WTC11 (cell line): ENCODE results near the gene CFAP300. TPM values are rescaled to one million over a fixed set of nuclear protein-coding genes. Genes with fewer than 3 reads are reported as not detected.

Experiments
- ATAC-seq: fragments of 200-7000 bp; cut with Tn5 transposase; 2 replicates; pipeline ENCODE4 v1.10.0; 2021; ENCODE audit warnings: mild to moderate bottlenecking, moderate library complexity
- CTCF ChIA-PET: fragments of 300-600 bp; sonication (Branson Sonifier 250); formaldehyde crosslinking; loops from one replicate; lab custom pipeline; 2021; ENCODE audit warnings: antibody characterized with exemption; lab: Charles Lee
- POLR2A ChIA-PET: fragments of 350-600 bp; sonication (Branson Sonifier 250); formaldehyde crosslinking; loops from one replicate; lab custom pipeline; 2021; ENCODE audit warnings: antibody characterized with exemption; lab: Charles Lee
- DNase-seq: peaks from one replicate; pipeline ENCODE4 v3.0.0; 2021; ENCODE audit warnings: low spot score
- H3K27ac Mint-ChIP-seq: 2 replicates; pipeline ENCODE4 v1.8.0; 2021; ENCODE audit warnings: mixed read lengths
- H3K27me3 Mint-ChIP-seq: 2 replicates; pipeline ENCODE4 v1.8.0; 2021; ENCODE audit warnings: low read depth, mild to moderate bottlenecking, moderate library complexity, mixed read lengths
- H3K36me3 Mint-ChIP-seq: 2 replicates; pipeline ENCODE4 v1.8.0; 2021; ENCODE audit warnings: mixed read lengths
- H3K4me1 Mint-ChIP-seq: 2 replicates; pipeline ENCODE4 v1.8.0; 2022; ENCODE audit warnings: mixed read lengths
- H3K4me3 Mint-ChIP-seq: 2 replicates; pipeline ENCODE4 v1.8.0; 2021; ENCODE audit warnings: mild to moderate bottlenecking, moderate library complexity, mixed read lengths
- H3K9me3 Mint-ChIP-seq: 2 replicates; pipeline ENCODE4 v1.8.0; 2021; ENCODE audit warnings: mixed read lengths
- AFF4 ChIP-seq: sonication (generic); formaldehyde crosslinking; IDR thresholded peaks from 2 replicates; pipeline ENCODE4 v1.8.1; 2023; ENCODE audit warnings: mild to moderate bottlenecking, missing genetic modification reagents, borderline replicate concordance
- ATF3 ChIP-seq: sonication (generic); formaldehyde crosslinking; conservative IDR thresholded peaks from 2 replicates; pipeline ENCODE4 v1.8.1; 2022; ENCODE audit warnings: mild to moderate bottlenecking, missing genetic modification reagents
- ATF6 ChIP-seq: sonication (generic); formaldehyde crosslinking; IDR thresholded peaks from 2 replicates; pipeline ENCODE4 v1.8.1; 2023; ENCODE audit warnings: mild to moderate bottlenecking, missing genetic modification reagents
- CDX4 ChIP-seq: fragments of 250-450 bp; sonication (Bioruptor Pico); IDR thresholded peaks from 2 replicates; pipeline ENCODE4 v1.9.0; 2021; ENCODE audit warnings: moderate library complexity, mild to moderate bottlenecking, inconsistent platforms, borderline replicate concordance
- ESRRA ChIP-seq: sonication (generic); formaldehyde crosslinking; IDR thresholded peaks from 2 replicates; pipeline ENCODE4 v1.8.1; 2022; ENCODE audit warnings: mild to moderate bottlenecking, missing genetic modification reagents, borderline replicate concordance
- FOXK1 ChIP-seq: sonication (generic); formaldehyde crosslinking; IDR thresholded peaks from 2 replicates; pipeline ENCODE4 v1.8.0; 2022; ENCODE audit warnings: mild to moderate bottlenecking, moderate library complexity, missing genetic modification reagents
- HMGA2 ChIP-seq: fragments of 250-450 bp; sonication (Bioruptor Pico); IDR thresholded peaks from 2 replicates; pipeline ENCODE4 v1.4.0; 2021; ENCODE audit warnings: mild to moderate bottlenecking, moderate library complexity
- MXD4 ChIP-seq: fragments of 250-450 bp; sonication (Bioruptor Pico); IDR thresholded peaks from 2 replicates; pipeline ENCODE4 v1.8.0; 2021; ENCODE audit warnings: mild to moderate bottlenecking, moderate library complexity, borderline replicate concordance
- MYBL2 ChIP-seq: sonication (generic); formaldehyde crosslinking; IDR thresholded peaks from 2 replicates; pipeline ENCODE4 v1.8.1; 2023; ENCODE audit warnings: mild to moderate bottlenecking, moderate library complexity, missing genetic modification reagents
- PRRX2 ChIP-seq: fragments of 250-450 bp; sonication (Bioruptor Pico); IDR thresholded peaks from 2 replicates; pipeline ENCODE4 v1.8.0; 2021; ENCODE audit warnings: mild to moderate bottlenecking
- RORB ChIP-seq: fragments of 250-450 bp; sonication (Bioruptor Pico); IDR thresholded peaks from 2 replicates; pipeline ENCODE4 v1.9.0; 2021; ENCODE audit warnings: mild to moderate bottlenecking
- SOX15 ChIP-seq: fragments of 250-450 bp; sonication (Bioruptor Pico); IDR thresholded peaks from 2 replicates; pipeline ENCODE4 v1.9.0; 2021; ENCODE audit warnings: mild to moderate bottlenecking
- ZBTB43 ChIP-seq: sonication (generic); formaldehyde crosslinking; IDR thresholded peaks from 2 replicates; pipeline ENCODE4 v1.8.1; 2023; ENCODE audit warnings: mild to moderate bottlenecking, missing genetic modification reagents
- total RNA-seq: library from RNA; stranded (reverse); gene quantifications from 3 replicates; pipeline ENCODE4 v1.2.3, GENCODE V29; 2021
- TF ChIP-seq, protein P1 (sequence below): sonication (generic); formaldehyde crosslinking; IDR thresholded peaks from 2 replicates; pipeline ENCODE4 v1.8.1; 2022; ENCODE audit warnings: mild to moderate bottlenecking, missing genetic modification reagents, moderate library complexity, borderline replicate concordance
- TF ChIP-seq, protein P2 (sequence below): fragments of 250-450 bp; sonication (Bioruptor Pico); IDR thresholded peaks from 2 replicates; pipeline ENCODE4 v1.8.0; 2021; ENCODE audit warnings: mild to moderate bottlenecking
- TF ChIP-seq, protein P3 (sequence below): sonication (generic); formaldehyde crosslinking; conservative IDR thresholded peaks from 2 replicates; pipeline ENCODE4 v1.8.1; 2023; ENCODE audit warnings: mild to moderate bottlenecking, low read depth, missing genetic modification reagents, moderate library complexity
- TF ChIP-seq, protein P4 (sequence below): sonication (generic); formaldehyde crosslinking; IDR thresholded peaks from 2 replicates; pipeline ENCODE4 v1.8.1; 2022; ENCODE audit warnings: missing genetic modification reagents, borderline replicate concordance

CFAP300 gene
- total RNA-seq, 1 experiment from 2014 or later, result 1.1 TPM

GRCh38 chr11:102036757-102037156 is 10.5 kb upstream of the CFAP300 start:
- Mint-ChIP-seq H3K4me3 (no peak overlapping the region), H3K9me3 (peaks cover 19% of the 10 kb centered on the region), H3K27ac (no peak overlapping the region), H3K27me3 (no peaks in the 10 kb centered on the region; the same call in 1 of the 2 replicates), H3K4me1 (no peaks in the 10 kb centered on the region), H3K36me3 (peaks cover 2% of the 10 kb centered on the region; the same call in 1 of the 2 replicates)
- ChIA-PET POLR2A (no interaction called here), CTCF (interaction anchor here (0.8 kb wide), 1 partner anchor 258 kb away, joined by 3 read pairs; no protein-coding TSS in a partner anchor)
- no peak for TF ChIP-seq CDX4 (CRISPR knock-in tag)
- TF ChIP-seq SOX15 (CRISPR knock-in tag), result no peak
- TF ChIP-seq, protein P1, sequence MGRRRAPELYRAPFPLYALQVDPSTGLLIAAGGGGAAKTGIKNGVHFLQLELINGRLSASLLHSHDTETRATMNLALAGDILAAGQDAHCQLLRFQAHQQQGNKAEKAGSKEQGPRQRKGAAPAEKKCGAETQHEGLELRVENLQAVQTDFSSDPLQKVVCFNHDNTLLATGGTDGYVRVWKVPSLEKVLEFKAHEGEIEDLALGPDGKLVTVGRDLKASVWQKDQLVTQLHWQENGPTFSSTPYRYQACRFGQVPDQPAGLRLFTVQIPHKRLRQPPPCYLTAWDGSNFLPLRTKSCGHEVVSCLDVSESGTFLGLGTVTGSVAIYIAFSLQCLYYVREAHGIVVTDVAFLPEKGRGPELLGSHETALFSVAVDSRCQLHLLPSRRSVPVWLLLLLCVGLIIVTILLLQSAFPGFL (CRISPR knock-in tag), result no peak
- TF ChIP-seq ZBTB43 (CRISPR knock-in tag), result no peak
- TF ChIP-seq, protein P2, sequence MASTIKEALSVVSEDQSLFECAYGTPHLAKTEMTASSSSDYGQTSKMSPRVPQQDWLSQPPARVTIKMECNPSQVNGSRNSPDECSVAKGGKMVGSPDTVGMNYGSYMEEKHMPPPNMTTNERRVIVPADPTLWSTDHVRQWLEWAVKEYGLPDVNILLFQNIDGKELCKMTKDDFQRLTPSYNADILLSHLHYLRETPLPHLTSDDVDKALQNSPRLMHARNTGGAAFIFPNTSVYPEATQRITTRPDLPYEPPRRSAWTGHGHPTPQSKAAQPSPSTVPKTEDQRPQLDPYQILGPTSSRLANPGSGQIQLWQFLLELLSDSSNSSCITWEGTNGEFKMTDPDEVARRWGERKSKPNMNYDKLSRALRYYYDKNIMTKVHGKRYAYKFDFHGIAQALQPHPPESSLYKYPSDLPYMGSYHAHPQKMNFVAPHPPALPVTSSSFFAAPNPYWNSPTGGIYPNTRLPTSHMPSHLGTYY (CRISPR knock-in tag), result no peak
- TF ChIP-seq, protein P3, sequence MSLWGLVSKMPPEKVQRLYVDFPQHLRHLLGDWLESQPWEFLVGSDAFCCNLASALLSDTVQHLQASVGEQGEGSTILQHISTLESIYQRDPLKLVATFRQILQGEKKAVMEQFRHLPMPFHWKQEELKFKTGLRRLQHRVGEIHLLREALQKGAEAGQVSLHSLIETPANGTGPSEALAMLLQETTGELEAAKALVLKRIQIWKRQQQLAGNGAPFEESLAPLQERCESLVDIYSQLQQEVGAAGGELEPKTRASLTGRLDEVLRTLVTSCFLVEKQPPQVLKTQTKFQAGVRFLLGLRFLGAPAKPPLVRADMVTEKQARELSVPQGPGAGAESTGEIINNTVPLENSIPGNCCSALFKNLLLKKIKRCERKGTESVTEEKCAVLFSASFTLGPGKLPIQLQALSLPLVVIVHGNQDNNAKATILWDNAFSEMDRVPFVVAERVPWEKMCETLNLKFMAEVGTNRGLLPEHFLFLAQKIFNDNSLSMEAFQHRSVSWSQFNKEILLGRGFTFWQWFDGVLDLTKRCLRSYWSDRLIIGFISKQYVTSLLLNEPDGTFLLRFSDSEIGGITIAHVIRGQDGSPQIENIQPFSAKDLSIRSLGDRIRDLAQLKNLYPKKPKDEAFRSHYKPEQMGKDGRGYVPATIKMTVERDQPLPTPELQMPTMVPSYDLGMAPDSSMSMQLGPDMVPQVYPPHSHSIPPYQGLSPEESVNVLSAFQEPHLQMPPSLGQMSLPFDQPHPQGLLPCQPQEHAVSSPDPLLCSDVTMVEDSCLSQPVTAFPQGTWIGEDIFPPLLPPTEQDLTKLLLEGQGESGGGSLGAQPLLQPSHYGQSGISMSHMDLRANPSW (CRISPR knock-in tag), result no peak
- TF ChIP-seq HMGA2 (CRISPR knock-in tag), result no peak
- TF ChIP-seq, protein P4, sequence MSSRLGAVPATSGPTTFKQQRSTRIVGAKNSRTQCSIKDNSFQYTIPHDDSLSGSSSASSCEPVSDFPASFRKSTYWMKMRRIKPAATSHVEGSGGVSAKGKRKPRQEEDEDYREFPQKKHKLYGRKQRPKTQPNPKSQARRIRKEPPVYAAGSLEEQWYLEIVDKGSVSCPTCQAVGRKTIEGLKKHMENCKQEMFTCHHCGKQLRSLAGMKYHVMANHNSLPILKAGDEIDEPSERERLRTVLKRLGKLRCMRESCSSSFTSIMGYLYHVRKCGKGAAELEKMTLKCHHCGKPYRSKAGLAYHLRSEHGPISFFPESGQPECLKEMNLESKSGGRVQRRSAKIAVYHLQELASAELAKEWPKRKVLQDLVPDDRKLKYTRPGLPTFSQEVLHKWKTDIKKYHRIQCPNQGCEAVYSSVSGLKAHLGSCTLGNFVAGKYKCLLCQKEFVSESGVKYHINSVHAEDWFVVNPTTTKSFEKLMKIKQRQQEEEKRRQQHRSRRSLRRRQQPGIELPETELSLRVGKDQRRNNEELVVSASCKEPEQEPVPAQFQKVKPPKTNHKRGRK (CRISPR knock-in tag), result no peak
- no peak for TF ChIP-seq ATF3 (CRISPR knock-in tag)
- no peak for TF ChIP-seq AFF4 (CRISPR knock-in tag)
- TF ChIP-seq ESRRA (CRISPR knock-in tag), result no peak
- no peak for TF ChIP-seq RORB (CRISPR knock-in tag)
- TF ChIP-seq MXD4 (CRISPR knock-in tag), result no peak
- TF ChIP-seq FOXK1, result no peak
- TF ChIP-seq PRRX2 (CRISPR knock-in tag), result no peak
- TF ChIP-seq ATF6, result no peak
- TF ChIP-seq MYBL2 (CRISPR knock-in tag), result no peak
- DNase-seq, result no peak
- ATAC-seq, result no peak
